Activated naive CD4-positive, alpha-beta T cell (primary cell): Measurements from ENCODE around the gene SURF6.
"Not testable (repeated sequence)": the region's sequence is repeated elsewhere in the genome, so short reads cannot be mapped to it uniquely, and the experiment has no call there.

Source experiments
- DNase-seq, 4 experiments: peaks; one replicate each; lab custom pipeline; 2025; lab: John Stamatoyannopoulos, UW

SURF6 gene

GRCh38 chr9:133290751-133291302 is 45.2 kb downstream of the SURF6 start:
- no peak for DNase-seq

GRCh38 chr9:133286523-133286922 is 49.5 kb downstream of the SURF6 start:
- DNase-seq, result no peak

- DNase-seq, result no peak
Measured at GRCh38 chr9:133285252-133285775, 50.7 kb downstream of the SURF6 start.

GRCh38 chr9:133284362-133284761 is 51.6 kb downstream of the SURF6 start:
- DNase-seq, result no peak

- not testable (repeated sequence) for DNase-seq
Measured at GRCh38 chr9:133283255-133284032, 52.5 kb downstream of the SURF6 start.

GRCh38 chr9:133282464-133283238 is 53.3 kb downstream of the SURF6 start:
- DNase-seq, result no peak

GRCh38 chr9:133280392-133280791 is 55.6 kb downstream of the SURF6 start:
- DNase-seq, result no peak
